Thyroid gland (tissue), 4 donors: ENCODE results near the gene USP2.

Source experiments
- CTCF ChIP-seq, 6 experiments: fragments of 200-600 bp in 3 of 6; fragments of 450-650 bp in 3 of 6; sonication (generic) in 3 of 6; IDR thresholded peaks; one replicate each; pipeline ENCODE4 v1.5.1; 2016 to 2019; ENCODE audit warnings: antibody characterized with exemption in 6 of 6, mild to moderate bottlenecking in 2 of 6, inconsistent platforms in 1 of 6, moderate library complexity in 1 of 6
- POLR2A ChIP-seq, 2 donors: fragments of 450-650 bp; IDR thresholded peaks; one replicate each; pipeline ENCODE4 v1.6.1; 2017; ENCODE audit warnings: antibody characterized with exemption in 2 of 2, mild to moderate bottlenecking in 2 of 2, moderate library complexity in 1 of 2

DNA sequence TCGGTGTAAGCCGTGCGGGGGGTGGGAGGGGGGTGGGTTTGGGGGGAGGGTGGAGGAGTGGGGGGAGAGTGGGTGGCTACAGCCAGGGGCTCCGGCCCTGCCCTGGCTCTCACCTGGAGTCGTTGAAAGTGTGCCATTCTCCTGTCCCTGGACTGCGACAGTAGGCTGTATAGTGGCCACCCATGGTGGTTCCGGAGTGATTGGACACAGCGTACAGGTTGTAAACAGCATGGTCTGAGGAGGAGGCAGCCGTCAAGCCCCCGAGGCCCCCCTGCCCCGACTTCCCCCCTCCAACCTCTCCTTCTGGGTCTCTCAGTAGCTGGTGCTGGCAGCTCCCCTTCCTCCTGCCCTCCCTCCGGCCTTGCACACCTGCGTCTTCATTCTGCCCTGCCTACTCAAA, 24.4 kb downstream of the USP2 start:
- TF ChIP-seq CTCF (IDR thresholded peaks at IDR 0.05) (no peak), POLR2A (IDR thresholded peaks at IDR 0.05) (no peak)
